GM19193 (cell line): ENCODE data around the gene ZBTB45.

Source experiments
- POLR2A ChIP-seq: IDR thresholded peaks from 4 replicates; pipeline ENCODE4 v1.6.1; 2011; ENCODE audit not compliant: insufficient read depth, insufficient read length; ENCODE audit errors: extremely low read depth

Gene ZBTB45

DNA sequence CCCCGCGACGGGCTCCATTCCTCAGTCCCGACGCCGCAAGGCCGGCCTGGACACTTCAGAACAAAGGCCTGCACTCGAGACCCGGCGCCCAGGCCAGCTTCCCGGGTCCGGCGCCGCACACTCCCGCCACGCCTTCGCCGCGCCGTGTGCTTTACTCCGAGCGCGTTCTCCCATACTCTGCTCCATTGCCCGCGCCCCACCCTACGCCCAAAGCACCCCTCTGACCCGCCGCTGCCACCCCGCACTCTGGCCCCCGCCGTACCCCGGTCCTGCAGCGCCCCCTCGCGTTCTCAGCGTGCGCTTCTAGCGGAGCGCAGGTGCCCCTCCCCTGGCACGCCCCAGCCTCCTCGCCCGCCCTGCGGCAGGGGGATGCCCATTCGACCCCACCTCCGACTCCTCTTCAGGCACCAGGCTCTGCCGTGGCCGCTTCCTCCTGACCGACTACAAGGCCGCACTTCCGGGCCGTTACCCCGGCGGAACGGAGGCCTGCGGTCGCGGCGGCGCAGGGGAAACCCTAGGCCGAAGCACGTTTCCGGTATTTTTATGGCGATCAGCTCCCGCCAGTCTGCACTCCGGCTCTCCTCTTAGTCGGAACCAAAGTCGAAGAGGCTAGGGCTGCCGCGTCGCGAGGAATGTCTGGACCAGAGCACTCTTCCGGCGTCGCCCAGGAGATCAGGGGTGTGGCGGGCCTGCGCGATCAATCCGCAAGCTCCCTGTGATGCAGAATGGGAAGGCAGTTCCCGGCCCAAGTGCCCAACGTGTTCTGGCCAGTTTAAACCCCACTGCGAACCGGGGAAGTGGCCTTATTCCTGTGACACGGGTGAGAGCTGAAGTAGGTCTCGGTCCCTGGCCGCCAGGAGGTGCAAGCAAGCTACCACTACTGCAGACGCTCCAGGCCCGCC, at the start of gene ZBTB45:
Gene ZBTB45 (minus strand): TSS at position 456 of the 902 bp plus-strand sequence. CDS start 2,137 bp downstream, outside the sequence.
- TF ChIP-seq POLR2A = peak; percentile 79

- TF ChIP-seq POLR2A = no peak
Measured at GRCh38 chr19:58568453-58569130, 49.0 kb upstream of the ZBTB45 start.

DNA sequence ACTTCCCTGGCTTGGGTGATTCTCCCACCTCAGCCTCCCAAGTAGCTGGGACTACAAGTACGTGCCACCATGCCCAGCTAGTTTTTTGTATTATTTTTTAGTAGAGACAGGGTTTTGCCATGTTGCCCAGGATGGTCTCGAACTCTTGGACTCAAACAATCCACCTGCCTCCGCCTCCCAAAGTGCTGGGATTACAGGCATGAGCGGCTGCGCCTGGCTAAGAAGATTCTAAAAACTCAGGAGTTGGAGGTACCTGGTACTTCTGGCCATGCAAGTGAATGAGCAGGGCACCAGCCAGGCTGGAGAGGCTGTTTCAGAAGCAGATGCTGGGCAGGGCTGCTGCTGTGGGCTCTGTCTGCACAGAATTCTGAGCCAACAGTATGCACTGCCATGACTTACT, 47.4 kb upstream of the ZBTB45 start:
- no peak for TF ChIP-seq POLR2A

- TF ChIP-seq POLR2A = no peak
Measured at GRCh38 chr19:58563823-58564222, 44.2 kb upstream of the ZBTB45 start.

DNA sequence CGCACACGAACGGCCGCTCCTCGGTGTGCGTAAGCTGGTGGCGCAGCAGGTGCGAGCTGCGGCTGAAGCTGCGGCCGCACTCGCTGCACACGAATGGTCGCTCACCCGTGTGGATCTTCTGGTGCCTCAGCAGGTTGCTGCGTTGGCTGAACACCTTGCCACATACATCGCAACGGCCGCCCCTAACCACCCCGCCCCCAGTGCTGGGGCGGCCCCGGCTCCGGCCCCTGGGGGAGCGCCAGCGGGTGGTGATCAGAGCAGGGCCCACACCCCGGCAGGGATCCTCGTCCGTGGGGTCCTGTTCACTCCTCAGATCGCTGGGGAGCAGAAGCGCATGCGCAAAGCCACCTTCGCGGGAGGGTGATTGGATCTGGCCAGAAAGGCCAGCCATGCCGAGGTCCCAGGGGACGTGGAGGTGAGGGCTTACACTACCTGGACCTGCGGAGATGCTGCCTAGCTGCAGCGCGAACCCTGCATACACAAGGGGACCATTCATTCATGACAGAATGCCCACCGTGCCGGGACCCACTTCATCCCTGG, 43.5 kb upstream of the ZBTB45 start:
- no peak for TF ChIP-seq POLR2A

DNA sequence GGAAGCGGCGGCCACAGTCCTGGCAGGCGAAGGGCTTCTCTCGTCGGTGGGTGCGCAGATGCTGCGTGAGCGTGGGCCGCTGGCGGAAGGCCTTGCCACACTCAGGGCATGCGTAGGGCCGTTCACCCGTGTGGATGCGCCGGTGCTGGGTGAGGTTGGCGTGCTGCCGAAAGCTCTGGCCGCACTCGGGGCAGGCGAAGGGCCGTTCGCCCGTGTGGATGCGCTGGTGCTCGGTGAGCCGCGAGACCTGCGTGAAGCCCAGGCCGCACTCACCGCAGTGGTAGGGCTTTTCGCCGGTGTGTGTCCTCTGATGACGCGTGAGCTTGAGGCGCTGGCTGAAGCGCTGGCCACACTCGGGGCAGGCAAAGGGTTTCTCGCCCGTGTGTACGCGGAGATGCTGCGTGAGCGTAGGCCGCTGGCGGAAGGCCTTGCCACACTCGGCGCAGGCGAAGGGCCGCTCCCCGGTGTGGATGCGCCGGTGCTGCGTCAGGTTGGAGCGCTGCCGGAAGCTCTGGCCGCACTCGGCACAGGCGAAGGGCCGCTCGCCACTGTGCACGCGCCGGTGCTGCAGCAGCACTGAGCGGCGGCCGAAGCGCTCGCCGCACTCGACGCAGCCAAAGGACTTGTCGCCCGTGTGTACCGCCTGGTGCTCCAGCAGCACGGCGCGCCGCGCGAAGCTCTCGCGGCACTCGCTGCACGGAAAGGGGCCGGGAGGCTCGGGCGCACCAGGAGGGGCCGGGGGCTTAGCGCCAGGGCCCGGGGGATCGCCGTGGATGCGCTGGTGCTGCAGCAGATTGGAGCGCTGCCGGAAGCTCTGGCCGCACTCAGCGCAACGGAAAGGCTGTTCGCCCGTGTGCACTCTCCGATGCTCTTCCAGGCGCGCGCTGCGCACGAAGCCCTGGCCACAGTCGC, 42.8 kb upstream of the ZBTB45 start:
- TF ChIP-seq POLR2A = peak; percentile 42

- no peak for TF ChIP-seq POLR2A
Measured at GRCh38 chr19:58561373-58562121, 41.9 kb upstream of the ZBTB45 start.

DNA sequence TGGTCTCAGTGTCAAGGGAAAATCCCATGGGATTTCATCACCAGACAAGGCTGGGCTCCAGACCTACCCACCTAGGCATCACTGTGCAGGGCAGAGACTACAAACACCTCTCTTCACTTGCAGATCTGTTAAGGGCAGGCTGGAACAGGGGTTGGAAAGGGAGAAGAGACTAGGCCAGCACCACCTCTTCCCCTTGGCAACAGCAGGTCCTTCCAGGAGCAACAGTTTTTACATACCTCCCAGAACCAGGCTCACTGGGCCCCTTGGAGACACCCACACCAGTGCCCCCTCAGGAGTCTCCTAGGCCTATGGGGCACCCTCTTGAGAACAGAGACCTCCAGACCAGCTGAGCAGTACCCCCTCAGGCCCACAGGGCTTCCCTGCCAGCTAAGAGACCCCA, 41.3 kb upstream of the ZBTB45 start:
- TF ChIP-seq POLR2A = no peak

DNA sequence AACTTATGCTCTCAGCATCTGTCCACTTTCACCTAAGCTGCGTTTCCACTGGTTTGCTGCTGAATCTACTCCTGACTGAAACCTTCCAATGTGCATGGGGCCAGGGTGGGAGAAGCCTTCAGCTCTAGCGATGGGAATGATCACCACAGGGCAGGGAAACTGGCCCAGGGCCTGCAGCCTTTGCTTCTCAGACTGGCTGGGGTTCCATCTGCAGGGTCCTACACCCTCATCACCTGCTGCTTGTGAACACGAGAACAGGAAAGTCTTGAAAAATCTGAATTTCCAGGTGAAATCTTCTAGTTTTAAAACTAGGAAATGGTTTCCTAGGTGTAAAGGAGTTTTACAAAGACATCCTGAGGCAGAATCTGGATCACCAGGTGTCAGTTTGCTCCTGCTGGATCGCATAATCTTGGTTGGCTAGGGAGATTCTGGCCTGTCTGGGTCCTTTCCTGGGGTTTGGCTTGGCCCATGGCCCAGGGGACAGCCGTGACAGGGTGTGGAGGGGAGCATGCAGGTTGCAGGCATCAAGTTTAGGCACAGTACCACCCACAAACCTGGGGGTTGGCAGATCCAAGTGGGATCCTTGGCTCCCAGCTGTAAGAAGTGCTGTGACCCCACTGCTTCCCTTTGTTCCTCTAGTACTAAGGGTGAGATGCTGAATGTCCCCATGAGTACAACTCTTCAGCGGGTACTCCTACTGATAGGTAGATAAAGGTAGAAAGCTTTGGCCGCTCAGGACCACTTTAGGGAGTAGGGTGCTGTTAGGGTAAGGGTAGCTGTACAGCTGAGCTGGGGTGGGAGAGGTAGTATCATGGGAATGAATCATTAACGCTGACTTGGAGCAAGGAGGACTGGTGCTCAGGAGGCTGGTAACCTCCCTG, 40.6 kb upstream of the ZBTB45 start:
- TF ChIP-seq POLR2A = no peak

- TF ChIP-seq POLR2A = peak; percentile 81
Measured at GRCh38 chr19:58559275-58560006, 39.8 kb upstream of the ZBTB45 start.

- peak; percentile 54 for TF ChIP-seq POLR2A
Measured at GRCh38 chr19:58558623-58559274, 39.1 kb upstream of the ZBTB45 start.
